GM23338 (cell line): ENCODE results near the gene AWAT1. TPM values are rescaled to one million over a fixed set of nuclear protein-coding genes. Genes with fewer than 3 reads are reported as not detected.

ENCODE experiments used
- ZNF331 ChIP-seq: fragments of 250-450 bp; sonication (Bioruptor Pico); IDR thresholded peaks from 2 replicates; pipeline ENCODE4 v1.5.0; 2020; ENCODE audit warnings: low read depth, mild to moderate bottlenecking, moderate library complexity
- polyA plus RNA-seq: library from polyadenylated mRNA; unstranded; fragments of >200 nt; fragmentation: Nextera tagmentation; extraction: Ambion mirVana; gene quantifications from 2 replicates; pipeline ENCODE4 v1.2.1, GENCODE V29; 2016
- total RNA-seq: library from RNA; depleted of rRNA; stranded (reverse); fragments of >200 nt; shearing (Covaris generic); gene quantifications from 2 replicates; pipeline ENCODE4 v1.2.3, GENCODE V29; 2014
- TF ChIP-seq, protein P1 (sequence below): IDR thresholded peaks from one replicate; pipeline ENCODE4 v1.6.1; 2018; ENCODE audit warnings: antibody characterized with exemption; ENCODE audit not compliant: unreplicated experiment
- TF ChIP-seq, protein P2 (sequence below), 2 experiments: fragments of 200-600 bp in 1 of 2; sonication (generic) in 1 of 2; conservative IDR thresholded peaks; 2 replicates each; pipeline versions ENCODE4 v1.5.1 to v1.6.1; 2016 to 2017; ENCODE audit warnings: antibody characterized with exemption in 2 of 2, low read depth in 2 of 2, mild to moderate bottlenecking in 2 of 2, moderate library complexity in 1 of 2
- TF ChIP-seq, protein P3 (sequence below): fragments of 250-450 bp; sonication (Bioruptor Pico); IDR thresholded peaks from 2 replicates; pipeline ENCODE4 v1.5.0; 2020; ENCODE audit warnings: mild to moderate bottlenecking, moderate library complexity

Gene AWAT1
- total and polyA plus RNA-seq, 2 experiments from 2014 or later, result not detected

DNA sequence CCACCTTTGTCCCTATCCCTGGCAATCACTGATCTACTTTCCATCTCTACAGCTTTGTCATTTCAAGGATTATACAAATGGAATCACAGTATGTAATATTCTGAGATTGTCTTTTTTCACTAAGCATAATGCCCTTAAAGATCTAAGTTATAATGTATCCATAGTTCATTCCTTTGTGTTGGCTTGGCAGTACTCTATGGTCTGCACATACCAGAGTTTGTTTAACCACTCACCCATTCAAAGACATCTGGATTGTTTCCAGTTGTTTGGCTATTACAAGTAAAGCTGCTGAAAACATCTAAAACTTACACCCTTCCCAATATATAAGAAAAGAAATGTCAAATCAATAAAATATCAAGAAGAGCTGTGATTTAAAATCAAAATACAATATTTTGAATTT is 26.0 kb upstream of the AWAT1 start (continued):
- TF ChIP-seq, protein P1, sequence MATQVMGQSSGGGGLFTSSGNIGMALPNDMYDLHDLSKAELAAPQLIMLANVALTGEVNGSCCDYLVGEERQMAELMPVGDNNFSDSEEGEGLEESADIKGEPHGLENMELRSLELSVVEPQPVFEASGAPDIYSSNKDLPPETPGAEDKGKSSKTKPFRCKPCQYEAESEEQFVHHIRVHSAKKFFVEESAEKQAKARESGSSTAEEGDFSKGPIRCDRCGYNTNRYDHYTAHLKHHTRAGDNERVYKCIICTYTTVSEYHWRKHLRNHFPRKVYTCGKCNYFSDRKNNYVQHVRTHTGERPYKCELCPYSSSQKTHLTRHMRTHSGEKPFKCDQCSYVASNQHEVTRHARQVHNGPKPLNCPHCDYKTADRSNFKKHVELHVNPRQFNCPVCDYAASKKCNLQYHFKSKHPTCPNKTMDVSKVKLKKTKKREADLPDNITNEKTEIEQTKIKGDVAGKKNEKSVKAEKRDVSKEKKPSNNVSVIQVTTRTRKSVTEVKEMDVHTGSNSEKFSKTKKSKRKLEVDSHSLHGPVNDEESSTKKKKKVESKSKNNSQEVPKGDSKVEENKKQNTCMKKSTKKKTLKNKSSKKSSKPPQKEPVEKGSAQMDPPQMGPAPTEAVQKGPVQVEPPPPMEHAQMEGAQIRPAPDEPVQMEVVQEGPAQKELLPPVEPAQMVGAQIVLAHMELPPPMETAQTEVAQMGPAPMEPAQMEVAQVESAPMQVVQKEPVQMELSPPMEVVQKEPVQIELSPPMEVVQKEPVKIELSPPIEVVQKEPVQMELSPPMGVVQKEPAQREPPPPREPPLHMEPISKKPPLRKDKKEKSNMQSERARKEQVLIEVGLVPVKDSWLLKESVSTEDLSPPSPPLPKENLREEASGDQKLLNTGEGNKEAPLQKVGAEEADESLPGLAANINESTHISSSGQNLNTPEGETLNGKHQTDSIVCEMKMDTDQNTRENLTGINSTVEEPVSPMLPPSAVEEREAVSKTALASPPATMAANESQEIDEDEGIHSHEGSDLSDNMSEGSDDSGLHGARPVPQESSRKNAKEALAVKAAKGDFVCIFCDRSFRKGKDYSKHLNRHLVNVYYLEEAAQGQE, result no peak
- no peak for TF ChIP-seq ZNF331
- TF ChIP-seq, protein P2, sequence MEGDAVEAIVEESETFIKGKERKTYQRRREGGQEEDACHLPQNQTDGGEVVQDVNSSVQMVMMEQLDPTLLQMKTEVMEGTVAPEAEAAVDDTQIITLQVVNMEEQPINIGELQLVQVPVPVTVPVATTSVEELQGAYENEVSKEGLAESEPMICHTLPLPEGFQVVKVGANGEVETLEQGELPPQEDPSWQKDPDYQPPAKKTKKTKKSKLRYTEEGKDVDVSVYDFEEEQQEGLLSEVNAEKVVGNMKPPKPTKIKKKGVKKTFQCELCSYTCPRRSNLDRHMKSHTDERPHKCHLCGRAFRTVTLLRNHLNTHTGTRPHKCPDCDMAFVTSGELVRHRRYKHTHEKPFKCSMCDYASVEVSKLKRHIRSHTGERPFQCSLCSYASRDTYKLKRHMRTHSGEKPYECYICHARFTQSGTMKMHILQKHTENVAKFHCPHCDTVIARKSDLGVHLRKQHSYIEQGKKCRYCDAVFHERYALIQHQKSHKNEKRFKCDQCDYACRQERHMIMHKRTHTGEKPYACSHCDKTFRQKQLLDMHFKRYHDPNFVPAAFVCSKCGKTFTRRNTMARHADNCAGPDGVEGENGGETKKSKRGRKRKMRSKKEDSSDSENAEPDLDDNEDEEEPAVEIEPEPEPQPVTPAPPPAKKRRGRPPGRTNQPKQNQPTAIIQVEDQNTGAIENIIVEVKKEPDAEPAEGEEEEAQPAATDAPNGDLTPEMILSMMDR (conservative IDR thresholded peaks at IDR 0.05; ENCODE audit: low read depth in 2 of 2), result no peak
- TF ChIP-seq, protein P3, sequence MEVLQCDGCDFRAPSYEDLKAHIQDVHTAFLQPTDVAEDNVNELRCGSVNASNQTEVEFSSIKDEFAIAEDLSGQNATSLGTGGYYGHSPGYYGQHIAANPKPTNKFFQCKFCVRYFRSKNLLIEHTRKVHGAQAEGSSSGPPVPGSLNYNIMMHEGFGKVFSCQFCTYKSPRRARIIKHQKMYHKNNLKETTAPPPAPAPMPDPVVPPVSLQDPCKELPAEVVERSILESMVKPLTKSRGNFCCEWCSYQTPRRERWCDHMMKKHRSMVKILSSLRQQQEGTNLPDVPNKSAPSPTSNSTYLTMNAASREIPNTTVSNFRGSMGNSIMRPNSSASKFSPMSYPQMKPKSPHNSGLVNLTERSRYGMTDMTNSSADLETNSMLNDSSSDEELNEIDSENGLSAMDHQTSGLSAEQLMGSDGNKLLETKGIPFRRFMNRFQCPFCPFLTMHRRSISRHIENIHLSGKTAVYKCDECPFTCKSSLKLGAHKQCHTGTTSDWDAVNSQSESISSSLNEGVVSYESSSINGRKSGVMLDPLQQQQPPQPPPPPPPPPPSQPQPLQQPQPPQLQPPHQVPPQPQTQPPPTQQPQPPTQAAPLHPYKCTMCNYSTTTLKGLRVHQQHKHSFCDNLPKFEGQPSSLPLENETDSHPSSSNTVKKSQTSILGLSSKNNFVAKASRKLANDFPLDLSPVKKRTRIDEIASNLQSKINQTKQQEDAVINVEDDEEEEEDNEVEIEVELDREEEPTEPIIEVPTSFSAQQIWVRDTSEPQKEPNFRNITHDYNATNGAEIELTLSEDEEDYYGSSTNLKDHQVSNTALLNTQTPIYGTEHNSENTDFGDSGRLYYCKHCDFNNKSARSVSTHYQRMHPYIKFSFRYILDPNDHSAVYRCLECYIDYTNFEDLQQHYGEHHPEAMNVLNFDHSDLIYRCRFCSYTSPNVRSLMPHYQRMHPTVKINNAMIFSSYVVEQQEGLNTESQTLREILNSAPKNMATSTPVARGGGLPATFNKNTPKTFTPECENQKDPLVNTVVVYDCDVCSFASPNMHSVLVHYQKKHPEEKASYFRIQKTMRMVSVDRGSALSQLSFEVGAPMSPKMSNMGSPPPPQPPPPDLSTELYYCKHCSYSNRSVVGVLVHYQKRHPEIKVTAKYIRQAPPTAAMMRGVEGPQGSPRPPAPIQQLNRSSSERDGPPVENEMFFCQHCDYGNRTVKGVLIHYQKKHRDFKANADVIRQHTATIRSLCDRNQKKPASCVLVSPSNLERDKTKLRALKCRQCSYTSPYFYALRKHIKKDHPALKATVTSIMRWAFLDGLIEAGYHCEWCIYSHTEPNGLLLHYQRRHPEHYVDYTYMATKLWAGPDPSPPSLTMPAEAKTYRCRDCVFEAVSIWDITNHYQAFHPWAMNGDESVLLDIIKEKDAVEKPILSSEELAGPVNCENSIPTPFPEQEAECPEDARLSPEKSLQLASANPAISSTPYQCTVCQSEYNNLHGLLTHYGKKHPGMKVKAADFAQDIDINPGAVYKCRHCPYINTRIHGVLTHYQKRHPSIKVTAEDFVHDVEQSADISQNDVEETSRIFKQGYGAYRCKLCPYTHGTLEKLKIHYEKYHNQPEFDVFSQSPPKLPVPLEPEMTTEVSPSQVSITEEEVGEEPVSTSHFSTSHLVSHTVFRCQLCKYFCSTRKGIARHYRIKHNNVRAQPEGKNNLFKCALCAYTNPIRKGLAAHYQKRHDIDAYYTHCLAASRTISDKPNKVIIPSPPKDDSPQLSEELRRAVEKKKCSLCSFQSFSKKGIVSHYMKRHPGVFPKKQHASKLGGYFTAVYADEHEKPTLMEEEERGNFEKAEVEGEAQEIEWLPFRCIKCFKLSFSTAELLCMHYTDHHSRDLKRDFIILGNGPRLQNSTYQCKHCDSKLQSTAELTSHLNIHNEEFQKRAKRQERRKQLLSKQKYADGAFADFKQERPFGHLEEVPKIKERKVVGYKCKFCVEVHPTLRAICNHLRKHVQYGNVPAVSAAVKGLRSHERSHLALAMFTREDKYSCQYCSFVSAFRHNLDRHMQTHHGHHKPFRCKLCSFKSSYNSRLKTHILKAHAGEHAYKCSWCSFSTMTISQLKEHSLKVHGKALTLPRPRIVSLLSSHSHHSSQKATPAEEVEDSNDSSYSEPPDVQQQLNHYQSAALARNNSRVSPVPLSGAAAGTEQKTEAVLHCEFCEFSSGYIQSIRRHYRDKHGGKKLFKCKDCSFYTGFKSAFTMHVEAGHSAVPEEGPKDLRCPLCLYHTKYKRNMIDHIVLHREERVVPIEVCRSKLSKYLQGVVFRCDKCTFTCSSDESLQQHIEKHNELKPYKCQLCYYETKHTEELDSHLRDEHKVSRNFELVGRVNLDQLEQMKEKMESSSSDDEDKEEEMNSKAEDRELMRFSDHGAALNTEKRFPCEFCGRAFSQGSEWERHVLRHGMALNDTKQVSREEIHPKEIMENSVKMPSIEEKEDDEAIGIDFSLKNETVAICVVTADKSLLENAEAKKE, result no peak
